Activated CD4-positive, alpha-beta memory T cell treated with anti-CD3 and anti-CD28 coated beads, Interleukin-2, amount 10 ng/mL, durations not matched to agents 7 days and 5 days (primary cell): ENCODE data around the gene SLC8A2. TPM values are rescaled to one million over a fixed set of nuclear protein-coding genes. Genes with fewer than 3 reads are reported as not detected.

Experiments
- CTCF ChIA-PET: fragments of 350-600 bp; sonication (Branson Sonifier 250); formaldehyde crosslinking; loops from one replicate; lab custom pipeline; 2021; ENCODE audit warnings: antibody characterized with exemption, inconsistent platforms; lab: Charles Lee
- POLR2A ChIA-PET: fragments of 350-600 bp; sonication (Branson Sonifier 250); formaldehyde crosslinking; loops from one replicate; lab custom pipeline; 2021; ENCODE audit warnings: antibody characterized with exemption; lab: Charles Lee
- DNase-seq: peaks from one replicate; pipeline ENCODE4 v3.0.0-alpha.2; 2020
- H3K27ac Mint-ChIP-seq: one replicate; pipeline ENCODE4 v1.8.0; 2021; ENCODE audit warnings: mild to moderate bottlenecking, mixed read lengths
- H3K27me3 Mint-ChIP-seq: one replicate; pipeline ENCODE4 v1.8.0; 2021; ENCODE audit warnings: mixed read lengths
- H3K36me3 Mint-ChIP-seq: one replicate; pipeline ENCODE4 v1.8.0; 2021; ENCODE audit warnings: low read depth, mixed read lengths
- H3K4me1 Mint-ChIP-seq: one replicate; pipeline ENCODE4 v1.8.0; 2021; ENCODE audit warnings: mixed read lengths
- H3K4me3 Mint-ChIP-seq: one replicate; pipeline ENCODE4 v1.8.0; 2021; ENCODE audit warnings: mild to moderate bottlenecking, mixed read lengths
- H3K9me3 Mint-ChIP-seq: one replicate; pipeline ENCODE4 v1.8.0; 2021; ENCODE audit warnings: mixed read lengths
- total RNA-seq, 2 experiments: library from RNA; stranded (reverse); gene quantifications; one replicate each; pipeline ENCODE4 v1.2.3, GENCODE V29; 2021

The SLC8A2 gene
- total RNA-seq, 2 experiments from 2014 or later, result not detected

DNA sequence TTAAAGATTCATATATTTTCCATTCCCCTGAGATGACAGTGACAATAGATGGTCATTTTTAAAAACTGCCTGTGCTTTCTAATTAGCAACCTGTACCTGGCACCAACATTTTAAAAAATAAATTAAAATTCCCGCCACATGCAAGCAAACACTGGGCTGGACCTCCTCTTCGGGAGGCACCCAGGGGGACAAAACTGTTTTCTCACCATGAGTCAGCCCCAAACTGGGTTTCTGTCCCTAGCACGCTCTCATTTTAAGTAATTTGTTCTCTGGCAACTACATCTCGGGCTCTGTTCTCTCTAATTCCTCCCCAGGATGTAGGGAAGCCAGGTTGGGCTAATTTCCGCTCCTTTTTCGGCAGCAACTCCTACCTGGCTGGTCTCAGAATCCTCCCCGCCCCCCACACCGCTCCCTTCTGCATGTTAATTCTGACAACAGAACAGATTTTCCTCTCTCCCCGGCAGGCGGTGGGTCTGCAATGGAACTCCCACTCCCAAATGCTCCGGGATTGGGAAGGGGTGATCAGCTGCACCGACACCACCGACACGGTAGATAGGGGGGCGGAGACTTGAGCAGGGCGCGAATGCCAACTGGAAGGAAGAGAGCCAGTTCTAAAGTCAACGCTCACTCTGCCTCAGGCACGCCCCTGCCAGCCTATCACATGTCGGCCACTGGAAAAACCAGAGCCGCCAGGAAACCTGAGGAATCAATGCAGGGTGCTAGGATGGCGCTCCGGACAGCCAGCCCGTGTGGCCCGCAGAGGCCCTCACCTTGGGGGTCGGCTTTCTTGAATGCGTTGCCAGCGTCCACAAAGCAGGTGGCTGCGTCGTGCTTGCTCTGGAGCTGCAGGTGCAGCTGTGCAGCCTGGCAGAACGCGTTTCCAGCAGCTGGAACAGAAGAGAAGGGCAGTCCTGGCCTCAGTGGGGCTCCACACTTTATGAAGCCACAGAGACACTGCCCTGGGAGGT, 28.5 kb upstream of the SLC8A2 start:
- no peaks in the 10 kb centered on the region for H3K9me3 Mint-ChIP-seq
- no peaks in the 10 kb centered on the region for H3K27me3 Mint-ChIP-seq
- ChIA-PET POLR2A (no interaction called here), CTCF (interaction anchor here (1.2 kb wide), 1 partner anchor 17 kb away, joined by 4 read pairs; no protein-coding TSS in a partner anchor)
- no peaks in the 10 kb centered on the region for H3K4me1 Mint-ChIP-seq
- no peak for DNase-seq
- no peak overlapping the region for H3K4me3 Mint-ChIP-seq
- no peak overlapping the region for H3K27ac Mint-ChIP-seq
- H3K36me3 Mint-ChIP-seq, result peaks cover 39% of the 10 kb centered on the region

DNA sequence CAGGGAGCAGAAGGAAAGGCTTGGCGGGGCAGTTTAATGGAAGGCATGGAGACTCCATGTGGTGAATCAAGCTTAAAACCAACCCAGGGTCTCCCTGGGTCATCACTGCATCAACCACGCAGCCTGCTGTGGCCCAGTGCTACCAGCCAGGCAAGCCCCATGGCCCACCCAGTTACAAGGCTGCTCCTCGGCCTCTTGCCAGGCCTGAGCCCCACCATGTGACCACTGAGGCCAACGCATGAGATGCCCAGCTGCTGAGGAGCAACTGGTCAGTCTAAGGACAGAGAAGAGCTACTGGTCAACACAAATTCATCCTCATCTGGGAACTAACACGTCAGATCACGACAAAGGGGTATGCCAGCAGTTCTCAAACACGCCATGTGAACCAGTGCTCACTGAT, 27.7 kb upstream of the SLC8A2 start:
- H3K9me3 Mint-ChIP-seq, result no peaks in the 10 kb centered on the region
- H3K27me3 Mint-ChIP-seq, result no peaks in the 10 kb centered on the region
- H3K4me1 Mint-ChIP-seq, result no peaks in the 10 kb centered on the region
- no peak overlapping the region for H3K4me3 Mint-ChIP-seq
- H3K27ac Mint-ChIP-seq, result no peak overlapping the region
- ChIA-PET POLR2A (no interaction called here), CTCF (interaction anchor here (1.2 kb wide), 1 partner anchor 16 kb away, joined by 4 read pairs; no protein-coding TSS in a partner anchor)
- no peak for DNase-seq
- peaks cover 35% of the 10 kb centered on the region for H3K36me3 Mint-ChIP-seq

DNA sequence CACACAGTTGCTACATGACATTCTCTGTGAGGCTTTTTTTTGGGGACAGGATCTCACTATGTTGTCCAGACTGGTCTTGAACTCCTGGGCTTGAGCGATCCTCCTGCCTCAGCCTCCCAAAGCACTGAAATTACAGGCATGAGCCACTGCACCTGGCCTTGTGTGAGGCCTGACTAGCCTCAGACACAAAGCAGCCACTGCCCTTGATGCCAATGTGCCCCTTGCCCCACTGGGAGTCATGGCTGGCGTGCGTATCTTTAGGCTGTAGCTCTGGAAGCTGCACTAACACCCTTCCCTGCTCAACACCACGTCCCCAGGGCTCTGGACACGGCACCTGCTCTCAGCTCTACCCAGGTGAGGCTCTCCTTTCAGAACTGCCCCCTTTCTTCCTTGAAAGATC, 26.9 kb upstream of the SLC8A2 start:
- no peaks in the 10 kb centered on the region for H3K9me3 Mint-ChIP-seq
- peaks cover 33% of the 10 kb centered on the region for H3K36me3 Mint-ChIP-seq
- no peak overlapping the region for H3K4me3 Mint-ChIP-seq
- H3K27me3 Mint-ChIP-seq, result no peaks in the 10 kb centered on the region
- no peak for DNase-seq
- no peak overlapping the region for H3K27ac Mint-ChIP-seq
- POLR2A ChIA-PET, result no interaction called here
- CTCF ChIA-PET, result no interaction called here
- H3K4me1 Mint-ChIP-seq, result no peaks in the 10 kb centered on the region

DNA sequence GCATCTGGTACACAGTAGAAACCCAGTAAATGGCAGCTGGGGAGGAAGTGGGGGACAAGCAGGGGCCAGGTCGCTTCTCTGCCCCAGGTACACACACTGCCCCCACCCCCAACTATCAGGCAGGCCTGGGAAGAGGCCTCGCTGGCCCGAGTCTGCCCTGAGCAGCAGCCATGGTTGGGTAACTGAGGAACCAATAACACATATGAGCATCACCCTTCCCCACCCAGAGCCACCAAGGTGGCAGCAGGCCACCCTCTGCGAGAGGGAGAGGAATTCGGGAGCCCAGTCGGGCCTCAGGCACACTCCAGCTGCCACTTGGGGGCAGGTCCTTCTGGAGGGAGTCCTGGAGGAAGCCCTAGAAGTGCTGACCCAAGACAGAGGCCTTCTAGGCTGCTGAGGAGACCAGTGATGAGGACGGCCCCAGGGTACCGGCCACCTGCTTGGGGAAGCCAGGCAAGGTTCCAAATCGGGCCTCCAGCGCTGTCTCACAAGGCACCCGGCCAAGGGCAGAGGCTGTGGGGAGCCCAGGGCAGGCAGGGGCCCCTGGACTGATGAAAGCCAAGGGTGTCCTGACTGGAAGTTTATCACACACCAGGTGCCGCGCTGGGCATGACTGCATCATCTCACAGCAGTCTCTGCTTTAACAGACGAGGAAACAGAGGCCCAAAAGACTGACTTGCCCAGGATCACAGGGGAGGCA, 26.3 kb upstream of the SLC8A2 start:
- POLR2A ChIA-PET, result interaction anchor here (0.8 kb wide), 1 partner anchor 10 kb away, joined by 3 read pairs; no protein-coding TSS in a partner anchor
- Mint-ChIP-seq H3K9me3 (no peaks in the 10 kb centered on the region), H3K27me3 (no peaks in the 10 kb centered on the region), H3K27ac (no peak overlapping the region), H3K4me1 (no peaks in the 10 kb centered on the region), H3K4me3 (no peak overlapping the region), H3K36me3 (peaks cover 32% of the 10 kb centered on the region)
- CTCF ChIA-PET, result interaction anchor here (1.0 to 3.9 kb wide), 2 partner anchors 15 to 62 kb away, joined by 3 to 16 read pairs; partner anchors contain the start of gene KPTN
- DNase-seq, result no peak

DNA sequence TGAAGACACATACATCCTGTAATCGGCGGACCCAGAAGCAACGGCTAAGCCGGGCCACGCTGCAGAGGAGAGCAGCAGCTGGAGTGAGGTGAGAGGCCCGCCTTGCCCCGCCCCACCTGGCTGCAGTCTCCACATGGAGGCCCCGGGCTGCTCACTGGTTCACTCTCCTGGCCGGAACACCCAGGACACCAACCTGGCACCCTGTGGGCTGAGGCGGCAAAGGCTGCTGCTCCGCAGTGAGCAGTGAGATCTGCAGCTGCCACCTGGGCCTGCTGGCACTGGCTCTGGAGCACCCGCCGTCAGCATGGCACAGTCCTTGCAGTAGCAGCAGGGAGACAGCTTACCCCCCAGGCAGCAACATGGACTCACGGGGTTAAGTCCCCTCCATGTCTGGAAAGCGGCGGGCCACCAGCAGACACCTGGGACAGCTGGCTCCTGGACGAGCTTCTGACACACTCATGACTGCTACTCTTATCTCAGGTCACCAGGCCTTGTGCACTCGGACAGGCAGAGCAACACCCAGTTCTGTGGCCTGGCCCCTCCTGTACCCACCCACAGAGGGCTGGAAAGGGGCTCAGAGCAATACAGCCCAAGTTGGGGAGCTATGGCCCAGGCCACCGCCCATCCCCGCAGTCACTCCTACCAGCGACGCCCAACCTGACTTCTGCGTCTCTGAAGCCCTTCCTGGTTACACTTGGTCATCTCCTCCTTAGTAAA, 25.5 kb upstream of the SLC8A2 start:
- POLR2A ChIA-PET, result interaction anchor here (0.8 kb wide), 1 partner anchor 11 kb away, joined by 3 read pairs; no protein-coding TSS in a partner anchor
- H3K27me3 Mint-ChIP-seq, result no peaks in the 10 kb centered on the region
- H3K4me3 Mint-ChIP-seq, result no peak overlapping the region
- CTCF ChIA-PET, result interaction anchor here (1.0 to 3.9 kb wide), 2 partner anchors 14 to 61 kb away, joined by 3 to 16 read pairs; partner anchors contain the start of gene KPTN
- no peaks in the 10 kb centered on the region for H3K9me3 Mint-ChIP-seq
- H3K36me3 Mint-ChIP-seq, result peaks cover 26% of the 10 kb centered on the region
- H3K27ac Mint-ChIP-seq, result no peak overlapping the region
- no peaks in the 10 kb centered on the region for H3K4me1 Mint-ChIP-seq
- no peak for DNase-seq

DNA sequence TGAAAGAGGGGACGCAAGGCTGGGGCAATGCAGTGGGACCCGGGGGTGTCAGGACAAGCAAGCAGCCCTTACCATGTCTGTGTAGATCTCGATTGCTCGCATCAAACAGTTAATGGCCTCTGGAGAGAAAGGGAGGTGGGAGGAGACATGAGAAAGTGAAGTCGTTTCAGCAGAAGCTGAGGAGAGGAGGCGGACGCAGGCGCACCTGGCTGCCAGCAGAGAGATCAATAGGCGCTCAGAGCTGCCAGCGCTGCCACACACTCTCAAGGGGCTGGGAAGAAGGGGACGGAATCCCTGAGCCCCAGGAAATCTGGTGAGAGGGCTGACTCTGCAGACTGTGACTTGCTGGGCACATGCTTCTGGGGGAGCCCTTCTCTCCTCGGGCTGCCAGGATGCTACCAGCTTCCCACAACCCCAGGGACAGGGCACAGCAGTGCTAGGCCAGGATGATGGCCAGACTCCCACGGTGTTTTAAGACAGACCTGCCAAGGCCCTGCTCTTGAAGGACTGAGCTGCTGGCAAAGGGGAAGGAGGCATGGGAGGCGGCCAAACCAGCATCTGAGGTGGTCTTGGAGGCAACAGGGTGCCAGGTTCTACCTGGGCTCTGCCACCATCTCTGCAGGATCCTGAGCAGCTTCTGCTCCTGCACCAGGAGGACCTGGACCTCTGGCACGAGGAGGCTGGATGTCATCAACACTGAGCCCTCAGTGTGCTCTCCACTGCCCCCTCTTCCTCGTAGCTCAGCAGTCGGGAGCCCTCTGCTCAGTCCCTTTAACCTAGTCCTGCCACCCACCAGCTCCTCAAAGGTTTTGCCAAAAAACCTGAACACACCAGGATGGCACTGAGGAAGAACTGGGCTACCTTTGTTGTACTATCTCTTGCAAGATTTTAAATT, 24.0 kb upstream of the SLC8A2 start:
- H3K27ac Mint-ChIP-seq, result no peak overlapping the region
- no peaks in the 10 kb centered on the region for H3K4me1 Mint-ChIP-seq
- no peaks in the 10 kb centered on the region for H3K9me3 Mint-ChIP-seq
- ChIA-PET POLR2A (interaction anchor here (1.4 to 1.5 kb wide), 2 partner anchors 12 kb away, joined by 4 read pairs; no protein-coding TSS in a partner anchor), CTCF (interaction anchor here (3.9 kb wide), 1 partner anchor 13 kb away, joined by 16 read pairs; the partner anchor contains the start of gene KPTN)
- no peak overlapping the region for H3K4me3 Mint-ChIP-seq
- peaks cover 29% of the 10 kb centered on the region for H3K36me3 Mint-ChIP-seq
- no peak for DNase-seq
- H3K27me3 Mint-ChIP-seq, result no peaks in the 10 kb centered on the region

DNA sequence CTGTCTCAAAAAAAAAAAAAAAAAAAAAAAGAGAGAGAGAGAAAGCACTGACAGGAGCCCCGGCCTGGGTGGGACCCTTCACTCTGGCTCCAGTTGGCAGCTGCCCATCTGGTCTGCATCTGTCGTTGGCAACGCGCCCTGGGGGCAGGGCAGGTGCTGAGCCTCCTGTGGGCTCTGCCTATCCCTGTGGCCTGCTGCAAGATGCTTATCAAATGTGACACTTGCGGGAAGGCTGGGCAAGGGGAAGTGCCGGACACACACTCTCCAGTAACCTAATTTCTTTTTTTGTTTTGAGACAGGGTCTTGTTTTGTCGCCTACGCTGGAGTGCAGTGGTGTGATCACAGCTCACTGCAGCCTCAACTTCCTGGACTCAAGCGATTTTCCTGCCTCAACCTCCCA, 23.0 kb upstream of the SLC8A2 start:
- Mint-ChIP-seq H3K4me3 (no peak overlapping the region), H3K27me3 (no peaks in the 10 kb centered on the region), H3K4me1 (no peaks in the 10 kb centered on the region), H3K36me3 (peaks cover 32% of the 10 kb centered on the region), H3K27ac (no peak overlapping the region), H3K9me3 (no peaks in the 10 kb centered on the region)
- POLR2A ChIA-PET, result interaction anchor here (1.4 to 1.5 kb wide), 2 partner anchors 11 to 13 kb away, joined by 4 read pairs; no protein-coding TSS in a partner anchor
- CTCF ChIA-PET, result interaction anchor here (0.7 to 3.9 kb wide), 3 partner anchors 9 to 245 kb away, joined by 3 to 16 read pairs (median 3); partner anchors contain the start of gene KPTN
- no peak for DNase-seq

DNA sequence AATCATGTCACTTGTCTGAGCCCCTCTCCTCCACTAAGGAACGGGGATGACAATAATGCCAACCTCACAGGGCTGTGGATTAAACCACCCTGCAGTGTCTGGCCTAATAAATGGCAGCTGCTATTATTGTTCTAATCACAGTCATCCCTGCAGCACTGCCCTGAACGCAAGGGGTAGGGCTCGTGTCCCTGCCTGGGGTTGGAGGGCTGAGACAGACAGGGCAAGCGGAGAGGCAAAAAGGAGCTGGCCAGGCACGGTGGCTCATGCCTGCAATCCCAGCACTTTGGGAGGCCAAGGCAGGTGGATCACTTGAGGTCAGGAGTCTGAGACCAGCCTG, 22.5 kb upstream of the SLC8A2 start:
- Mint-ChIP-seq H3K4me1 (no peaks in the 10 kb centered on the region), H3K9me3 (no peaks in the 10 kb centered on the region), H3K27me3 (no peaks in the 10 kb centered on the region), H3K4me3 (no peak overlapping the region), H3K27ac (no peak overlapping the region), H3K36me3 (peaks cover 35% of the 10 kb centered on the region)
- ChIA-PET POLR2A (no interaction called here), CTCF (interaction anchor here (0.7 to 3.9 kb wide), 3 partner anchors 10 to 246 kb away, joined by 3 to 16 read pairs (median 3); partner anchors contain the start of gene KPTN)
- no peak for DNase-seq

DNA sequence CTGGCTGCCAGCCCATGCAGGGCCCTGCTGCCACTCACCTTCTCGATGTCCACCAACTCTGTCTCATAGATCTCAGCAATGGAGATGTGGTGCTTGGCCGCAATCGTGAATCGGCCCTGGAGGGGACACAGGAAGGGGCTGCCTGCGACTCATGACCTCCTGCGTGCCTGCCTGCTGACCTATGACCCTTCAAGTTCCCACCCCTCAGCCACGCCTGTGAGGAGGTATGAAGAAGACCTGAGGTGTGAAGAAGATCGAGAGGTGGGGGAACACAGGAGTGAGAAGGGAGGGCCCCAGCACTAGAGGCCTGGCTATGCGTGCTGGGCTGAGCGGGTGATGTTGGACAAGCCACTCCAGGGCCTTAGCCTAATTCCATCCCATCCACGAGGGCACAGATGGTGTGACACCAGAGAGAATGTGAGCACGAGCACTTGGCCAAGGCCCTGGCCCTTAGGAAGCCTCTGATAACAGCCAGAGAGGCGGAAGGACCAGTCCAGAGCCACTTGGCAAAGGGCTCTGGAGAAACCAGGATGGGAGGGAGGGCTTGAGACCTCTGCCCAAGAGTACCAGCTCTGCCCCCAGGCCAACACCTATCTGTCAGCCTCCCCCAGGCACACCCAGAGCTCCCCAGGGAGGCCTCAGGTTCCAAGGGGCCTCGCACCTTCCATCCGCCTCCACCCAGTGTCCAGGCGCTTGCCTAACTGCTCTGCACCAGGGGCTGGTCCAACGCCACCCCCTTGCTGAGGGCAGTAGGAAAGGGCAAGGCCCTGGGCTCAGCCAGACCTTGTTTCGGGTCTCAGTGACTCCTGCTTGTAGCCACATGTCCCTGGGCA, 21.9 kb upstream of the SLC8A2 start:
- DNase-seq, result no peak
- Mint-ChIP-seq H3K9me3 (no peaks in the 10 kb centered on the region), H3K27ac (peak overlapping the region; percentile 56), H3K27me3 (no peaks in the 10 kb centered on the region), H3K4me1 (no peaks in the 10 kb centered on the region), H3K4me3 (no peak overlapping the region), H3K36me3 (peaks cover 31% of the 10 kb centered on the region)
- ChIA-PET POLR2A (no interaction called here), CTCF (interaction anchor here (0.7 to 3.9 kb wide), 2 partner anchors 11 to 247 kb away, joined by 3 to 16 read pairs; partner anchors contain the start of gene KPTN)

DNA sequence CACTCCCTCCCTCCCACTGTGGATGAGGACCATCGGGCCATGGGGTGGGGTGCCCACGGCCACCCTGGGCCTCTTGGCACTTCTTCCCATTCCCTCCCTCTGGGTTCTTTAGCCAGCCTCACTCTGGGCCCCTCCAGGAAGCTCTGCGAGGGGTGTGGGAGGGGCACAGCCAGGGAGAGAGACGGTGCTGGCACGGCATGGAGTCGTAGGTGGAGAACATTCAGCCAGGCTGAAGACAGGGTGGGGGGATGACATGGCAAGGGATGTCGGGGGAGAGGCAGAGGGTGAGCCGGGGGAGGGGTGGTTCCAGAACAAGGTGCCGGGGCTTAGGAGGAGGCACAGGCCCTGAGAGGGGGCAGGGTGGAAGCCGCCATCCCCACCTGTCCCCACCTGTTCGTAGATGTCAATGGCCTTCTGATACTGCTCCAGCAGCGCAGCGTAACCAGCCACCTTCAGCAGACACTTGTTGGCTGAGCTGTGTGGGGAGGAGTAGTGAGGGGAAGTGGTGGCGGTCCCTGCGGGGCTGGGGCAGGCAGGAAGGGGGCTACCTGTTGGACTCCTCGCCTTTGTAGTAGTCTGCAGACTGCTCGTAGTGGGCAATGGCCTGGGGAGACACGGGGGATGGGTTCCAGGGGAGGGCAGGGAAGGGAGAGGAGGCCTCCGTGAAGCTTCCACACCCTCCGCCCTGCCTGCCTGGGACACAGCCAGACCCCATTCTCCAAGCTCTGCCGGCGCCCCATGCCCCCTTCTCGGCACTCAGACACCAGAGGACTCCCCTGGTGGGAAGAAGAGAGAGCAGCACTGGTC, 21.1 kb upstream of the SLC8A2 start:
- no peaks in the 10 kb centered on the region for H3K27me3 Mint-ChIP-seq
- H3K27ac Mint-ChIP-seq, result no peak overlapping the region
- ChIA-PET POLR2A (interaction anchor here (1.8 kb wide), 1 partner anchor 23 kb away, joined by 5 read pairs; the partner anchor contains the start of gene NAPA), CTCF (interaction anchor here (0.6 kb wide), 1 partner anchor 38 kb away, joined by 6 read pairs; no protein-coding TSS in a partner anchor)
- DNase-seq, result no peak
- no peak overlapping the region for H3K4me3 Mint-ChIP-seq
- H3K4me1 Mint-ChIP-seq, result no peaks in the 10 kb centered on the region
- H3K36me3 Mint-ChIP-seq, result peaks cover 31% of the 10 kb centered on the region
- H3K9me3 Mint-ChIP-seq, result no peaks in the 10 kb centered on the region
